ENCODE results near the gene CDKAL1.

CDKAL1 gene

GRCh38 chr6:20789162-20789561 is 254.9 kb downstream of the CDKAL1 start:
- H3K9me3 ChIP-seq (ENCODE audit: control insufficient read depth, insufficient read depth, low read length), result no peaks in the 10 kb centered on the region
- H3K36me3 ChIP-seq (ENCODE audit: control insufficient read depth, insufficient read depth, low read length), result no peaks in the 10 kb centered on the region
- no peaks in the 10 kb centered on the region for H3K4me1 ChIP-seq (ENCODE audit: control insufficient read depth, insufficient read depth, low read length)
- H3K4me3 ChIP-seq (ENCODE audit: low read length), result no peak overlapping the region
- no peak overlapping the region for H3K27ac ChIP-seq (ENCODE audit: low read length)
- DNase-seq (ENCODE audit: low read depth, low spot score), result no peak
- H3K27me3 ChIP-seq (ENCODE audit: control insufficient read depth, insufficient read depth, low read length), result no peaks in the 10 kb centered on the region
- WGBS (ENCODE audit: insufficient coverage, insufficient read length), result no CpG with 5 or more reads among the region's 3 CpGs

GRCh38 chr6:20790032-20790791 is 256.0 kb downstream of the CDKAL1 start:
- no peaks in the 10 kb centered on the region for H3K27me3 ChIP-seq (ENCODE audit: control insufficient read depth, insufficient read depth, low read length)
- no peak for DNase-seq (ENCODE audit: low read depth, low spot score)
- WGBS (ENCODE audit: insufficient coverage, insufficient read length), result no CpG with 5 or more reads among the region's 9 CpGs

GRCh38 chr6:20791074-20791473 is 256.8 kb downstream of the CDKAL1 start:
- WGBS (ENCODE audit: insufficient coverage, insufficient read length), result no CpG with 5 or more reads among the region's 4 CpGs
- no peak for DNase-seq (ENCODE audit: low read depth, low spot score)
- Histone ChIP-seq H3K4me3 (ENCODE audit: low read length) (no peak overlapping the region), H3K4me1 (ENCODE audit: control insufficient read depth, insufficient read depth, low read length) (no peaks in the 10 kb centered on the region), H3K9me3 (ENCODE audit: control insufficient read depth, insufficient read depth, low read length) (no peaks in the 10 kb centered on the region), H3K27me3 (ENCODE audit: control insufficient read depth, insufficient read depth, low read length) (no peaks in the 10 kb centered on the region), H3K36me3 (ENCODE audit: control insufficient read depth, insufficient read depth, low read length) (no peaks in the 10 kb centered on the region), H3K27ac (ENCODE audit: low read length) (no peak overlapping the region)

More at GRCh38 chr6:20790032-20790791, 256.0 kb downstream of the CDKAL1 start:
- Histone ChIP-seq H3K27ac (ENCODE audit: low read length) (no peak overlapping the region), H3K36me3 (ENCODE audit: control insufficient read depth, insufficient read depth, low read length) (no peaks in the 10 kb centered on the region), H3K4me3 (ENCODE audit: low read length) (no peak overlapping the region), H3K9me3 (ENCODE audit: control insufficient read depth, insufficient read depth, low read length) (no peaks in the 10 kb centered on the region), H3K4me1 (ENCODE audit: control insufficient read depth, insufficient read depth, low read length) (no peaks in the 10 kb centered on the region)

GRCh38 chr6:20791944-20792343 is 257.7 kb downstream of the CDKAL1 start:
- Histone ChIP-seq H3K9me3 (ENCODE audit: control insufficient read depth, insufficient read depth, low read length) (no peaks in the 10 kb centered on the region), H3K27me3 (ENCODE audit: control insufficient read depth, insufficient read depth, low read length) (no peaks in the 10 kb centered on the region), H3K27ac (ENCODE audit: low read length) (no peak overlapping the region), H3K4me1 (ENCODE audit: control insufficient read depth, insufficient read depth, low read length) (no peaks in the 10 kb centered on the region), H3K36me3 (ENCODE audit: control insufficient read depth, insufficient read depth, low read length) (no peaks in the 10 kb centered on the region), H3K4me3 (ENCODE audit: low read length) (no peak overlapping the region)
- no CpG with 5 or more reads among the region's 2 CpGs for WGBS (ENCODE audit: insufficient coverage, insufficient read length)
- no peak for DNase-seq (ENCODE audit: low read depth, low spot score)

- H3K9me3 ChIP-seq (ENCODE audit: control insufficient read depth, insufficient read depth, low read length), result no peaks in the 10 kb centered on the region
- no peak overlapping the region for H3K4me3 ChIP-seq (ENCODE audit: low read length)
- WGBS (ENCODE audit: insufficient coverage, insufficient read length), result 100% methylated on average over 1 of the region's 5 CpGs
- H3K27me3 ChIP-seq (ENCODE audit: control insufficient read depth, insufficient read depth, low read length), result no peaks in the 10 kb centered on the region
- H3K4me1 ChIP-seq (ENCODE audit: control insufficient read depth, insufficient read depth, low read length), result no peaks in the 10 kb centered on the region
- no peak overlapping the region for H3K27ac ChIP-seq (ENCODE audit: low read length)
- H3K36me3 ChIP-seq (ENCODE audit: control insufficient read depth, insufficient read depth, low read length), result no peaks in the 10 kb centered on the region
- DNase-seq (ENCODE audit: low read depth, low spot score), result no peak
Measured at GRCh38 chr6:20793174-20793573, 258.9 kb downstream of the CDKAL1 start.

GRCh38 chr6:20797597-20797996 is 263.3 kb downstream of the CDKAL1 start:
- no peaks in the 10 kb centered on the region for H3K27me3 ChIP-seq (ENCODE audit: control insufficient read depth, insufficient read depth, low read length)
- no peaks in the 10 kb centered on the region for H3K9me3 ChIP-seq (ENCODE audit: control insufficient read depth, insufficient read depth, low read length)
- no CpG with 5 or more reads among the region's 7 CpGs for whole genome bisulfite sequencing (ENCODE audit: insufficient coverage, insufficient read length)
- no peaks in the 10 kb centered on the region for H3K36me3 ChIP-seq (ENCODE audit: control insufficient read depth, insufficient read depth, low read length)
- DNase-seq (ENCODE audit: low read depth, low spot score), result no peak
- no peak overlapping the region for H3K27ac ChIP-seq (ENCODE audit: low read length)
- H3K4me1 ChIP-seq (ENCODE audit: control insufficient read depth, insufficient read depth, low read length), result no peaks in the 10 kb centered on the region
- H3K4me3 ChIP-seq (ENCODE audit: low read length), result no peak overlapping the region

GRCh38 chr6:20800229-20800628 is 266.0 kb downstream of the CDKAL1 start:
- Histone ChIP-seq H3K4me1 (ENCODE audit: control insufficient read depth, insufficient read depth, low read length) (no peaks in the 10 kb centered on the region), H3K9me3 (ENCODE audit: control insufficient read depth, insufficient read depth, low read length) (no peaks in the 10 kb centered on the region), H3K27ac (ENCODE audit: low read length) (no peak overlapping the region), H3K36me3 (ENCODE audit: control insufficient read depth, insufficient read depth, low read length) (no peaks in the 10 kb centered on the region), H3K4me3 (ENCODE audit: low read length) (no peak overlapping the region), H3K27me3 (ENCODE audit: control insufficient read depth, insufficient read depth, low read length) (no peaks in the 10 kb centered on the region)
- no peak for DNase-seq (ENCODE audit: low read depth, low spot score)

GRCh38 chr6:20800653-20801052 is 266.4 kb downstream of the CDKAL1 start:
- DNase-seq (ENCODE audit: low read depth, low spot score), result no peak
- H3K27me3 ChIP-seq (ENCODE audit: control insufficient read depth, insufficient read depth, low read length), result no peaks in the 10 kb centered on the region
- no peaks in the 10 kb centered on the region for H3K4me1 ChIP-seq (ENCODE audit: control insufficient read depth, insufficient read depth, low read length)
- H3K27ac ChIP-seq (ENCODE audit: low read length), result no peak overlapping the region
- no peaks in the 10 kb centered on the region for H3K9me3 ChIP-seq (ENCODE audit: control insufficient read depth, insufficient read depth, low read length)
- no CpG with 5 or more reads among the region's 4 CpGs for WGBS (ENCODE audit: insufficient coverage, insufficient read length)
- no peak overlapping the region for H3K4me3 ChIP-seq (ENCODE audit: low read length)
- H3K36me3 ChIP-seq (ENCODE audit: control insufficient read depth, insufficient read depth, low read length), result no peaks in the 10 kb centered on the region

- no peak for DNase-seq (ENCODE audit: low read depth, low spot score)
- no peak overlapping the region for H3K27ac ChIP-seq (ENCODE audit: low read length)
- no peaks in the 10 kb centered on the region for H3K27me3 ChIP-seq (ENCODE audit: control insufficient read depth, insufficient read depth, low read length)
- no CpG with 5 or more reads among the region's 3 CpGs for WGBS (ENCODE audit: insufficient coverage, insufficient read length)
- H3K9me3 ChIP-seq (ENCODE audit: control insufficient read depth, insufficient read depth, low read length), result no peaks in the 10 kb centered on the region
- no peak overlapping the region for H3K4me3 ChIP-seq (ENCODE audit: low read length)
- H3K36me3 ChIP-seq (ENCODE audit: control insufficient read depth, insufficient read depth, low read length), result no peaks in the 10 kb centered on the region
- no peaks in the 10 kb centered on the region for H3K4me1 ChIP-seq (ENCODE audit: control insufficient read depth, insufficient read depth, low read length)
Measured at GRCh38 chr6:20801595-20801994, 267.3 kb downstream of the CDKAL1 start.

- Histone ChIP-seq H3K36me3 (ENCODE audit: control insufficient read depth, insufficient read depth, low read length) (no peaks in the 10 kb centered on the region), H3K4me1 (ENCODE audit: control insufficient read depth, insufficient read depth, low read length) (no peaks in the 10 kb centered on the region), H3K4me3 (ENCODE audit: low read length) (no peak overlapping the region), H3K9me3 (ENCODE audit: control insufficient read depth, insufficient read depth, low read length) (no peaks in the 10 kb centered on the region), H3K27me3 (ENCODE audit: control insufficient read depth, insufficient read depth, low read length) (no peaks in the 10 kb centered on the region), H3K27ac (ENCODE audit: low read length) (no peak overlapping the region)
- DNase-seq (ENCODE audit: low read depth, low spot score), result no peak
- no CpG with 5 or more reads among the region's 1 CpG for WGBS (ENCODE audit: insufficient coverage, insufficient read length)
Measured at GRCh38 chr6:20802596-20802995, 268.3 kb downstream of the CDKAL1 start.

GRCh38 chr6:20805021-20805420 is 270.8 kb downstream of the CDKAL1 start:
- no peaks in the 10 kb centered on the region for H3K9me3 ChIP-seq (ENCODE audit: control insufficient read depth, insufficient read depth, low read length)
- H3K36me3 ChIP-seq (ENCODE audit: control insufficient read depth, insufficient read depth, low read length), result no peaks in the 10 kb centered on the region
- DNase-seq (ENCODE audit: low read depth, low spot score), result no peak
- H3K27ac ChIP-seq (ENCODE audit: low read length), result no peak overlapping the region
- no peak overlapping the region for H3K4me3 ChIP-seq (ENCODE audit: low read length)
- no CpG with 5 or more reads among the region's 1 CpG for WGBS (ENCODE audit: insufficient coverage, insufficient read length)
- H3K4me1 ChIP-seq (ENCODE audit: control insufficient read depth, insufficient read depth, low read length), result no peaks in the 10 kb centered on the region
- no peaks in the 10 kb centered on the region for H3K27me3 ChIP-seq (ENCODE audit: control insufficient read depth, insufficient read depth, low read length)

Measured in iPS DF 6.9 (cell line).